8988T (cell line): ENCODE data around the gene ARHGAP1.

Experiments
- DNase-seq: peaks from one replicate; pipeline ENCODE4 v3.0.0; 2011

The ARHGAP1 gene

DNA sequence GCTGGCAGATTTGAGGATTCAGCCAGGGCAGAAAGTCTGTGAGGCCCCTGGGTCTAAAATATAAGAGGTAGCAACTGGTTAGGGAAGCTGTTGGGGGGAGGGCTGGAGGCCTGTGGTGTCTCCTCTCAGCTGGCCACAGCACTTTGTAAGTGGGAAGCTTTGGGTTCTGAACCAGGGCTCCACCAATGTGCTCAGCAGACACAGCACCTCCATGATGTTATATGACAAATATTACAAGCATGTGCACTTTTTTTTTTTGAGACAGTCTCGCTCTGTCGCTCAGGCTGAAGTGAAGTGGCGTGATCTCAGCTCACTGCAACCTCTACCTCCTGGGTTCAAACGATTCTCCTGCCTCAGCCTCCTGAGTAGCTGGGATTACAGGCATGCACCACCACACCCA lies 8.0 kb downstream of the ARHGAP1 start:
- DNase-seq: no peak

DNA sequence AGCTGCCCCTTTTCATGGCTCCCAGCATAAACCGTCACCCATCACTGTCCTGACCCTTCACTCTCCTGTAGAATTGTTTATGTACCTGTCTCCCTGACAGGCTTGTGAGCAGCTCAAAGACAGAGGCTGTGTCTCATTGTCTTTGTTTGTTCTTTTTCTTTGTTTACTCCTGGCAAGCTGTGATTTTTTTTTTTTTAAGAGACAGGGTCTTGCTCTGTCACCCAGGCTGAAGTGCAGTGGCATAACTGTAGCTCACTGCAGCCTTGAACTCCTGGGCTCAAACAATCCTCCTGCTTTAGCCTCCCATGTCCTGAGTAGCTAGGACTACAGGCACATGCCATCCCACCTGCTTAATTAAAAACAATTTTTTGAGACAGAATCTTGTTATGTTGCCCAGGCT lies 9.7 kb downstream of the ARHGAP1 start:
- DNase-seq: no peak

DNA sequence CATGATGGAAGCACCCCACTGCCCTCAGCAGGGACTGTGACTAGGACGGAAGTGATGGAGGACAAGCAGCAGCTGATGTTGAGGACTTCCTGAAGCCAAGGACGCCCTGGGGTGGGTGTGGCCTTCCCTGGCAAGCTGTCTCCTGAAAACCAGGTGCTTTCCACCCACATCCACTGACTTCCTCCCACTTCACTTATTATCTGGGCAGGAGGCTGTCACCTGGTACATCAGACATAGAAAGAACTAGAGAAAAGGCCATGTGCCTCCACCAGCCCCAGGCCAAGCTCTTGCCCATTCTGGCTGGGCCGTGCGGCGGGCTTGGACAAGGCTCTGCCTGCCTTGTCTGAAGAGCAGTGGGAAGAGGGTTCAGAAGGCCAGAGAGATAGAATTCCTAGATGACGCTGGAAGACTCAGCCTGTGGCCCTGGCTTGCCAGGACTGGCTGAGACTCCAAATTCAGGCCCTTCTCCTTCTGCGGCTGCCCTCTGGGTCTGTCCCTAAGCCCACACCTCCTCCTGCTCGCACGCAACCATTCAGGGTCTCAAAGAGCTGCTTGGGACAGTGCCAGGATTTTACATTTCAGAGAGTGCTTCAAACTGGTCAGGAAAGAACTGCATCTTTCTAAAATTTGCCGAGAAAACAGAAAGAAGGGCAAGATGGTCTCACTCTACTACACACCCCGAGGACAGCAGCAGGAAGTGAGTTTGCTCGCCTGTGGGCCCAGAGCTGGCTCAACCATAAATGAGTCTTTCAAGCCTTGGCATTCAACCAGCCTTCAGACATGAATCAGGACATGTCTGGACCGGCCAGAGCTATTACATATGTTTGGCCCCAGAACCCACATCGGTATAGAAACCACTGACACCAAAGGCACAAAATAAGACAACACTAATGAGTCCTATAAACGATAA lies 13.3 kb downstream of the ARHGAP1 start:
- DNase-seq: no peak

DNA sequence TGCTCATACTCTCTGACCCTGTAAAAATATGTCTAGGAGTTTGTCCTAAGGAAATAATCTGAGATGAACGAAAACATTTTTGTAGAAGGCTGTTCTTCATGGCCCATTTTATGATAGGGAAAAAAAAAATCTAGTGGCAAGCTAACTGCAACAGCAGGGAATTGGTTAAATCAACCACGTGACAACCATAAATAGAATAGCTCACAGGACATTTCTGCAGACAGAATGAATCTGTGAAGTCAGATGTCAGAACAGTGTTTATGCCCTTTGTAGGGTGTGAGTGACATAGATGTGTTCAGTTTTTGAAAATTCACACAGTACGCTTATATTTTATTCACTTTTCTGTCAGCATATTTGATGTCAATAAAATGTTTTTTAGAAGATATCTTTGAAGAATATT lies 16.1 kb downstream of the ARHGAP1 start:
- no peak for DNase-seq

DNA sequence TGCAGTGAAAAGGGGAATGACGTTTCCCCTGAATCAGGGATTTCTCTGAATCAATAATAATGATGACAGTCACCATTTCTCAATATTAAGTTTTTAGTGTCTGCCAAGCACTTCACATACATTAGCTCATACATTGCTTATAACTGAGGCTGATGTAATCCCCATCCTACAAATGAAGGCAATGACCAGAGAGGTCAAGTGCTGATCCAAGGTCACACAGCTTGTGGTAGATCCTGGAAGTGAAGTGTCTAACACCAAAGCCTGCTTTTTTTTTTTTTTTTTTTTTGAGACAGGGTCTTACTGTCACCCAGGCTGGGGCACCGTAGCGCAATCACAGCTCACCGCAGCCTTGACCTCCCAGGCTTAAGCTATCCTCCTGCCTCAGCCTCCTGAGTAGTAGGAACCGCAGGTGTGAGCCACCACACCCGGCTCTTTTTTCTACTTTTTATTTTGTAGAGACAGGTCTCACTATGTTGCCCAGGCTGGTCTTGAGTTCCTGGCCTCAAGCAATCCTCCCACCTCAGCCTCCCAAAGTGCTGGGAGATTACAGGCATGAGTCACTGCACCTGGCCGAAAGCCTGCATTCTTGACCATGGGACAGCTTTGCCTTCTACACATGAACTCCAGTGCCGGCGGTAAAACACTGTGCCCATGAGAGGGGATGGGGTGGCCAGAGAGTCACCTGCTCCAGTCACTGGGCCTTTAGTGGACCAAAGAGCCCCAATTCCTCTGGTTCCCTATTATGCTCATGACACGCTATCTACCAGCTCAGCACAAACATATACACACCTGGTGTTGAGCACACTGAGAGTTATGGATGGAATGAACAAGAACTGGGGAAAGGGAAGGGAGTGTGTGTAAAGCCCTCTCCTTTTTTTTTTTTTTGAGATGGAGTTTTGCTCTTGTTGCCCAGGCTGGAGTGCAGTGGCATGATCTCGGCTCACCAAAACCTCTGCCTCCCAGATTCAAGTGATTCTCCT lies 17.4 kb downstream of the ARHGAP1 start:
- DNase-seq: no peak

DNA sequence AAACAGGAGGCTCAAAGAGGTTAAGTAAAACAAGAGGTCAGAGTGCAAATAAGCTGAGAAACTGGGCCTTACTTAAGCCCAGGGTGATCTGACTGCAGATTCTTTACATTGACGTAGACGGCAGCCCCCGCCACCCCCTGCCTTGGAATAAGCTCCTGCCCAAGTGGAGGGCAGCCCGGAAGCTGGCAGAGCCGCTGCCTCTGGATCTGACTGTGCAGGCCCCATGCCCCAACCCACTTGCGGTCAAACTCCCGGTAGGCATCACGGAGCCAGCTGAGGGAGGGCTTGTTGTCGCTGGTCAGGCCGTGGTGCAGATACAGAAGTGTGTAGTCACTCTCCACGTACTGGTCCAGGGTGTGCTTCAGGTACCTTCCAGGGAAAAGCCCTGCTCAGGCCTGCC lies 18.6 kb downstream of the ARHGAP1 start:
- no peak for DNase-seq

DNA sequence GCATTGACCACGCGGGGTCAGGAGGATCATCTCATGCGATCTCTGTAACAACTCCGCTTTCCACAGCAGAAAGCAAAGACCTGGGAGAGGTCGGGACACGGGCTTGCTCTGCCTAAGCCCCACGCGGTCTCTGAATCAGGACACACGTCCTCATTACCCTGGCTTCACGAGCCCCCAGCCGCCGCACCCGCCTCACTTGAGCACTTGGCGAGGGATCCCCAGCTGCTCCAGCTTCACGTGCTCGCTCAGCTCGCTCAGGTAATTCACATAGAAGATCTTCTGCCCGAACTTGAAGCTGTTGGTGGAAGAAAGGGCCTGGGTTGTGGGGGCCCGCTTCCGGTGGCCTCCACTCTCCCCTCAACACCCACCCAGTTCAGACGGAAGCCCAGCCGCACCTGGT lies 19.6 kb downstream of the ARHGAP1 start:
- no peak for DNase-seq

DNA sequence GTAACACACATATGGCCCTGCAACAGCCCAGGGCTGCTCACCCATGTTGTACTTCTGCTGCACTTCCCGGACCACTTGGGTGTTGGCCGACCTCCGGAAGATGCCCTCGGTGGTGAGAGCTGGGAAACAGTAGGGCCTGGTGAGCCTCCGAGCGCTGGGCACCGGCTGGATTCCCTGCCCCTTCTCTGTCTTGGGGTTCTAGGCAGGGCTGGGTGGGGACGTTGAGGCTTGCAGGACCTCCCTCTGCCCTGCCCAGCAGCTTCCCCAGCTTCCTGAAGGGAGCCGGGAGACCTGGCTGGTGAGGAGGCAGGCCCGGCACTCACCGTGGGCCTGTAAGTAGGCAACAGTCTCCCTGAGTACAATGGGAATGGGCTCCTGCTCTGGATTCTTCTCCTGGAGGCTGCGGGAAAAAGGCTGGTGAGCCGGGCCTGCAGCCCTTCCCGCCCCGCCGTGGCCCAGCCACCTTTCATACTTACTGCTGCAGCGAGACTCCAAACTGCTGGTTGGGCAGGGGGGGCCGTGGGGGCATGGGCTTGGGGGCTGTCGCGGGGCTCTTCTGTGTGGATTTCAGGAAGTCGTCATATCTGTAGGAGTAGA lies 20.2 kb downstream of the ARHGAP1 start:
- DNase-seq: no peak

DNA sequence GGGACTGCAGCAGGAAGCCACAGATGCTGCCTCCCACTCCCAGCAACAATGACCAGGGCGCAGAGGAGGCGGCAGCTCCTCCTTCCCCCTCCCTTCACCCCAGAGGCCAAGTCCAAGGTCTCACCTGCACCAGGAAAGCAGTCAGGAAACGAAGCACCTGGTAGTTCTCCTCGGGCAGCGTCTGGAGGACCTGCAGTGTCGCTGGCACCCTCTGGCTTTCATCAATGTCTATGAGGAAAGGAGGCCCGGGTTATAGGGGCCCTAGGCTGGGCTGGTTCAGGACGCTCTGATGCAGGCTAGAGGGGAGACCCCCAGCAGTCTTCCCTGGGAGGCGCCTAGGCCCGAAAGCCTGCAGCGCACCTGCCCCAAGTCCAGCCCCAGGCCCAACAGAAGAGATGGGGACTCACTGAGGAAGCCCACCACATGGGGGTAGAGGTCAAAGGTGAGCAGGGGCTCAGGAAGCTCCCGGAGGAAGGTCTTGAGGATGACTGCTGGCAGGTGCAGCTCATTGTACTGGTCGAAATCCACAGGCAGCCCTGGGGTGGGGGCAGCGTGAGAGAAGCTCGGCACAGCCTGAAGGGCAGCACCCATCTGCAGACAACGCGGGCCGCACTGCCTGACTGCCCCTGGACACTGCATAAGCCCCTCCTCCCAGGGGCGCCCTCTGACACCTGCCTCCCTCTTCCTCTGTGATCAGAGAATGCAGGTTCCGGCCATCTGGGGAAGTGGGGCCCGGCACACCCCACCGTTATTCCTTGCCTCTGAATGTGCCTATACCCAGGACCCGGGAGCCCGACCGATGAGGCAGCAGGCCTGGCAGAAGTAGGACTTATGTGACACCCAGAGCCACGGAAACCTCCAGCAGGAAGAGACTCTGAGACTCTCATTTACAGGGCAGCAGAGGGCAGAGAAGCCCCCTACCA lies 20.9 kb downstream of the ARHGAP1 start:
- DNase-seq: no peak

DNA sequence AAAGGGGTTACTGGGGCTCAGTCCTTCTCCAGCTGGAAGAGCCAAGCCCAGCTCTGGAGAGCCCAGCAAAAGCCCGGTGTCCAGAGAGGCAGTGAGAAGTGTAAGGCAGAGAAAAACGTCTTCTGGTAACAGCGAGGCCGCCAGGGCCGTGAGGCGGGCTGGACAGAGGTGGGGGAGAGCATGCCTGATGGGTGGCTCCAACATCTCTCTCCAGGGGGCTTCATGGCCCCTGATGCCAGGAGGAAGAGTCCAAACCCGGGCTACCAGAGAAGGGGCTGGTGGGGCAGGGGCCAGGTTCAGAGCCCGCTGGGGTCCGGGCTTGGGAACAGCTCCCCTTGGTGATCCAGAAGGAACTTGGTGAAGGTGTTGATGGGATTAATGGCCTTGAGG lies 21.7 kb downstream of the ARHGAP1 start:
- DNase-seq: no peak

DNA sequence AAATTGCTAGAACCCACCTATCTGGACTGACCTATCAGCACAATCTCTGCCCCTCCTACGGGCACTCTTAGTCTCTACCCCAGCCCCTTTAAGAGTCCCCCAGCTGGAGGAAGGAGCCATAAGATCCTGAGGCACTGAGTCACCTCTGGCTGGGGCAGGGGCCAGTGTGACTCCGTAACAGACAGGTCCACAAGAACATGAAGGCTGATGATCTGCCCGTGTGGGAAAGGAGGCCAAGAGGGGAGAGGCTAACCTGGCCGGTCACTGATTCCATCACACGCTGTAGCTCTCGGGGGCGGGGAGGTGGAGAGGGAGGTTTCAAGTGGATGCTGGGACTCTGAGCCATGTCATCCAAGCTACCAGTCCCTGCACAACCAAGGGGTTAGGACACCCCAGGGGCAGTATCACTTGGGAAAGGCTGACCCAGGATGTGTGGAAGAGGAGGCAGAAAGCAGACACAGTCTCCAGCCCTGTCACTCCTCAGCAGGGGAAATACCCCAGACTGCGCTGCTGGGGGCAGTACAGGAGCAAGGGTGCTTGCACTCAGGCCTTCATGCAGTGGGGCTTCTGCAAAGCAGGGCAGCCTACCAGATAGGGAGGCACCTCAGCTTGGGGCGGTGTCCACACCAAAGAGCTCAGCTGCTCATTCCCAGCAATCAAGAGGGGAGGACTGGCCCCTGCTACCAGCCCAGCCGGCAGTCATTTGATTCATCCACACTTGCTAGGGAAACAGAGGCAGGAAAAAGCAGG lies 22.3 kb downstream of the ARHGAP1 start:
- DNase-seq: peak; percentile 78

DNA sequence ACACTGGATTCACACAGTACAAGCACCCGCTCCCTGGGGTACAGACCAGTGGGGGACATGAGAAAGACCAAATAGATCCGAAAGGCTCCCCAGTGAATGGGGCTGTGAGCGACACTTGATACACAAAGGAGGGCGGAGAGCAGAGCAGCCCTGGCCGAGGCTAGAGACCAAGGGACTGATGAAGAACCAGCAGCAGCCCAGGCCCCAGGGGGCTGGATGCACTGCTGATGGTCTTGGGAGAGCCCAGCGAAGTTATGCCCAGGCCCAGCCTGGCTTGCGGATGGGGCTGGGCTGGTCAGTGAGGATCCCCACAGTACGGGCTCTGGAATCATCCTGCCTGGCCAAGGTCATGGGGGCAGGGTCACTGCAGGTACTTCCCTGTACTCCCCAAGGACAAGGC lies 23.2 kb downstream of the ARHGAP1 start:
- DNase-seq: no peak

DNA sequence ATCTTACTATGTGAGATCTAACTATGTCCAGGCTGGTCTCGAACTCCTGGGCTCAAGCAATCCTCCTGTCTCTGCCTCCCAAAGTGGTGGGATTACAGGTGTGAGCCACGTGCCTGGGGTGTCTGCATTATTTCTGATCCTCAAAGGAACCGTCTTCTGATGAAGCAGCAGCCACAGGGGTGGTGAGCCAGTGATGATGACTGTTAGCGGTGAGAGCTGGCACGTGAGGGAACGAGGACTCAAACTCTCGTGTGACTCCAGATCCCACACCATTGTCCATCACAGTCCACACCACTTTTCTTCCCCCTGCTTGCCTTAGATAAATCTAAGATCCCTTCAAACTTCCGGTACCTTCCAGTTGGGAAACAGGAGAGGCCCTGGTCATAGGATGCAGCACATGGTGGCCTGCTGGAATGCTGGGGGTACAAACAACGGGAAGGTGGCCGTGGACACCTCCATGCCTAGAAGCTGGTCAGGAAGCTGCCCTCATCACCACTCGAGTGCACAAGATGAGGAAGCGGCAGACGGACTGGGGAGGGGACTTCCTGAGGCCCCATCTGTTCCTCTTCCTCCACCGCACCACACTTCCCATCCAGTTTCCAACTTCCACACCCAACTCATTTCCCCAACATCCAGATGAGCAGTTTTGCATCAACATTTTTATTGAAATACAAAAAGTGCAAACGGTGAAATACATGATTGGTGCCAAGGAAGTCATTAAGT lies 23.8 kb downstream of the ARHGAP1 start:
- DNase-seq: no peak

DNA sequence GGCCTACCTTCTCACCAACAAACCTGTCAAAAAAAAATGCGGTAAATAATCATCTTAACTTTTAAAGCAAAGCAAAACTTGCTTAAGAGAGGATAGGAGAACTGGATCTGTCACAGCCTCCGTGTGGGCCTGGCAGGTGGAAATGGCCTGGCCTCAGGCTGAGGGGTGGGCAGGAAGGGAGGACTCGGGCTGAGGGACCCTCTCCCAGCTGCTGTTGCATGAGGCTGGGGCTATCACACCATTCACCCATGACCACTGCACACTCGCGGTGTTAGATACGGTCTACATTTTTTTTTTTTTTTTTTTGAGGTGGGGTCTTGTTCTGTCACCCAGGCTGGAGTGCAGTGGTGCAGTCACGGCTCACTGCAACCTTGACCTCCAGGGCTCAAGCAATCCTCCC lies 24.5 kb downstream of the ARHGAP1 start:
- DNase-seq: no peak

DNA sequence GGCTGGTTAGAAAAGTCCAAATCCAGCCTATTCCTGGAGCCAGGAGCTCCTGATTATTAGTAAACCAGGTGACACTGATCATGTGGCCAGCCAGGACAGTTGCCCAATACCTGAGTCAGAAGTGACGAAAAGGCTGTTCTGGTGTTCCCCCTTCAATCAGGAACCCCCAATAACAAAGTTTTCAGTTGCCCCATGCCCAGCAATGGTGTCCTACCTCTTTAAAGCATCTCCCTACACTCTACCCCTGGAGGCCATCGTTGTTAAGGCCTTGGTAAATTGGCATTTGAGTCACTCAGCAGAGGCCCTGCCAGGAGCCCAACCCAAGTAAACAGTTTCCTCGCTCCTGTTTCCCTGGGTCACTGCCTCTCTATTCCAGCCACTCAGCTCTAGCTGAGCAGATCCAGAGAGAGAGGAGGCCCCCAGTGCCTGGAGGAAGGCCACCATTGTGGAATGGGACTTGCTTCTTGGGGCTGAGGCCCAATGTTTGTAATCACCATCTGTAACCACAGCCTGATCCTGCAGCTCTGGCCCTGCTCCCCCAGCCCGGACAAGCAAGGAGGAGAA lies 25.0 kb downstream of the ARHGAP1 start:
- no peak for DNase-seq

DNA sequence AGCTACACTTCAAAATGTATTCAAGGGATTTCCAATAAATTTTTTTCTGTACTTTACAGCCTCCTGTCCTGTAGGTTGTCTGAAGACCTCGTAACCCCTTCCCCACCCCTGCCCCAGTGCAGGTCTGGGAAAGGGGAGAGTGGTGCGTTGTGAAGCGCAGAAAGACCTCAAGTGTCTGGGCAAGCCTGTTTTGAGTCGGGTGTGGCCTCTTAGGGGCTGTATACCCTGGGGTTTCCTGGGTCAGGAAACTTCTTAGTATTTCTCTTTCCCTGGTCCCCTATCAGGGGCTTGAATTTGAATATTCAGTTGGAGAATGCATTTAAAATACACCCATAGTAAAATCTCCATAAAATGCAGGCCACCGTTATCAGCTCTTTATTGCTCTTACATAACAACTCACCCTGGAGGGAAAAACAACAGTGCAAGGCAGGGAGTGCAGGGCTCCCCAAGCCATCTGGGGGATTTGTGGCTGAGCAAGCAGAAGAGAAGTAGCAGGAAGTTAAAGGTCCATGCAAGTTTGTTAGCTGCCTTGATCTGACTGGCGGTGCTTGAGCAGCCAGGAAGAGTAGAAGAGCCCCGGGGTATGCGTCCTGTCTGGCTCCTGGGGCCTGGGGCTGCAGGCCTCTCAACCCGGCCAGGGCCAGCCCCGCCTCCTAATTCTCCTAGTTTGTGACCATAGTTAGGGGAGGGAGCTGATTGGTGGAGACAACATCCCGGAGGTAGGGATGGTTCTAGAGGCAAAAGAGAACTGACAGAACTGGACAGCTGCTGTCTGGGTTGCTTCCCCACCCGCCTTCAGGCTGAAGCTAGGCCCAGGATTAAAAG lies 25.7 kb downstream of the ARHGAP1 start:
- DNase-seq: no peak

DNA sequence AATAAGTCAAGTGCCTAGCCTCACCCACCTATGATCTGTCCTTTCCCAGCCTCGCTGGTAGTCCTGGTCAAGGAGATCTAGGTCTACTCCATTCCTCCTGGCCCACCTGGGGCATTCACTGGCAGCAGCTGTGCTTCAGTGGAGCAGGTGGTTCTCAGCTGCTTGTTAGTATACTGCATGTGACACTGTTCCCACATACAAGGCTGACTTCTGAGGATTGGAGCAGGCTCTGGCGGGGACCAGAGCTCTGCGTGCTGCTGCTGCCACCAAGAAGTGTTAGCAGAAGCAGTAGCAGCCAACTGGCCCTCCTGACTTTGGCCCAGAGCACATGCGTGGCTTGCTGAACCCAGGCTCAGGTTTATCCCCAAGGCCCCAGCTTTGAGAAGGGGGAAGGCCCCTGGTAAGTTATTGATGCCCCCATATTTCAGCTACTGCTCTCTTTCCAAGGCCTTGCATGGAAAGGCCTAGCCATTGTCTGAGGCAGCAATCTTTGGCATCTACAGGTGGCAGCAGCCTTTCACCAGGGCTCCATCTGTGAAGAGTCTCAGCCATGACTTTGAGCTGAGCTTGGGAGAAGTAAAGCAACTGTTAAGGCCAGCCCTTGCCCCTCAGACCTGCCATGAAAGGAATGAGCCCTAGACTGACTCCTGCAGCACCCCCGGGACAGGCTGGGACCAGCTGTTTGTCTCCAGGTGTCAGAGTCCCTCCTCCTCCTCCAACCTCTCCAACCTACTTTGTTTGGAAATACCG lies 26.5 kb downstream of the ARHGAP1 start:
- DNase-seq: no peak

DNA sequence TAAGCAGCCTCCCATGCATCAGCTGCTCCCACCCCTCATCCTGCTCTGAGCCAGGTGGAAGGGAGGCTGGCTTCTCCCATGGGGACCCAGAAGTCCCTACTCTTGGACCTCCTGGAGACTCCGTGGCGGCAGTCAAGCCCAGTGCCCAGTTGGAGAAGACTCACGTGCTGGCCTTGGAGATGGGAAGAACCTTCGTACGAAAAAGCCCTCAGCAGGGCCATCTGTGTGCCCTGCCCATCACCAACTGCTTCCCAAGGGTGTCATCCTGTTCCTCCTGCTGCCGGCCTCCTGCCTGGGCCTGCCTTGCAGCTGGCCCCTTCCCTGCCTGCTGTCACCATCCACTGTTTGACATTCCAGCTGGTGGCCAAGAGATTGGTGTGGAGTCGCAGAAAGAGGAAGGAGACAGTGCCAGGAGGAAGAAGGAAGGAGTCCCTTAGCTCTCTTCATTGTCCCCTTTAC lies 28.0 kb downstream of the ARHGAP1 start:
- no peak for DNase-seq

DNA sequence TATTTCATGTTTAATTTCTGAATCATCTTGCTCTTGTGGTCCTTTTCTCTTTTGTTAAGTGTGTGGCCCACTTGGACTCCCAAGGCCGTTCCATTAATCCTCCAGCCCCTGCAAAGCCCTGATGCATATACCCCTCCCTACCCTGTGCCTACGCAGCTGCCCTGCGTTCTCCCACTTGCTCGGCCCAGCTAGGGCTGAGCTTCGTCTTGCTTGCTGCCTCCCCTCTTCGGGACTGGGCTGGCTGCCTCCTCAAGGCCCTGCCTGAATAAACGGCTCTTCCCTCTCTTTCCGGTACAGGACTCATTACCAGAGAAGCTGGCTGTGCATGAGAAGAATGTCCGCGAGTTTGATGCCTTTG lies 28.5 kb downstream of the ARHGAP1 start:
- DNase-seq: no peak
